K562 (cell line): Measurements from ENCODE around the gene P4HB. TPM values are rescaled to one million over a fixed set of nuclear protein-coding genes. Genes with fewer than 3 reads are reported as not detected.

Experiments
- CCNT2 ChIP-seq: IDR thresholded peaks from 2 replicates; pipeline ENCODE4 v1.6.1; 2011; ENCODE audit warnings: borderline replicate concordance, low read depth, mild to moderate bottlenecking, moderate library complexity, mixed read lengths, low read length; ENCODE audit not compliant: insufficient read length; ENCODE audit errors: extremely low read depth
- CTCF ChIP-seq, 3 experiments: IDR thresholded peaks in 2 of 3; conservative IDR thresholded peaks in 1 of 3; 2 replicates each; pipeline ENCODE4 v1.5.1; 2011 to 2012; ENCODE audit warnings: low read length in 3 of 3, mild to moderate bottlenecking in 3 of 3, control low read depth in 2 of 3, improper control_type of control experiment in 1 of 3, inconsistent platforms in 1 of 3, low read depth in 1 of 3, mixed read lengths in 1 of 3, moderate library complexity in 1 of 3; ENCODE audit not compliant: insufficient read depth in 2 of 3
- DPF2 ChIP-seq: fragments of 450-650 bp; IDR thresholded peaks from 2 replicates; pipeline ENCODE4 v1.6.1; 2016
- GATAD2A ChIP-seq: fragments of 450-650 bp; IDR thresholded peaks from 2 replicates; pipeline ENCODE4 v1.6.1; 2017
- HCFC1 ChIP-seq: IDR thresholded peaks from 2 replicates; pipeline ENCODE4 v1.6.1; 2012; ENCODE audit warnings: low read depth, low read length, improper control_type of control experiment
- HNRNPH1 ChIP-seq: fragments of 200-400 bp; formaldehyde crosslinking; optimal IDR thresholded peaks from 2 replicates; pipeline ENCODE3; 2017; ENCODE audit warnings: low read depth, mild to moderate bottlenecking, low read length, moderate library complexity
- JUND ChIP-seq, 2 experiments: IDR thresholded peaks; 2 replicates in 1 of 2; 3 replicates in 1 of 2; pipeline ENCODE4 v1.6.1; 2011; ENCODE audit warnings: borderline replicate concordance in 2 of 2, low read depth in 2 of 2, low read length in 2 of 2, improper control_type of control experiment in 1 of 2, missing biosample characterization in 1 of 2, missing genetic modification characterization in 1 of 2, missing genetic modification reagents in 1 of 2
- KLF13 ChIP-seq: fragments of 450-650 bp; IDR thresholded peaks from 2 replicates; pipeline ENCODE4 v1.6.1; 2016; ENCODE audit warnings: missing genetic modification characterization, low read depth, mild to moderate bottlenecking, missing compliant biosample characterization, moderate library complexity, borderline replicate concordance
- MAFK ChIP-seq: IDR thresholded peaks from 2 replicates; pipeline ENCODE4 v1.6.1; 2011; ENCODE audit warnings: low read length, improper control_type of control experiment
- MXD1 ChIP-seq: fragments of 250-450 bp; sonication (Bioruptor Pico); IDR thresholded peaks from 2 replicates; pipeline ENCODE4 v1.8.0; 2021; ENCODE audit warnings: borderline replicate concordance, mild to moderate bottlenecking, moderate library complexity; ENCODE audit not compliant: poor library complexity, severe bottlenecking
- NBN ChIP-seq: fragments of 450-650 bp; IDR thresholded peaks from 2 replicates; pipeline ENCODE4 v1.6.1; 2016; ENCODE audit warnings: low read depth, mild to moderate bottlenecking
- NR1H2 ChIP-seq: sonication (generic); formaldehyde crosslinking; IDR thresholded peaks from 2 replicates; pipeline ENCODE4 v1.4.0; 2020; ENCODE audit warnings: mild to moderate bottlenecking, missing genetic modification reagents
- NR4A1 ChIP-seq, 2 experiments: fragments of 250-450 bp in 1 of 2; fragments of 450-650 bp in 1 of 2; sonication (Bioruptor Pico) in 1 of 2; IDR thresholded peaks; 2 replicates each; pipeline versions ENCODE4 v1.4.0 to v1.6.1; 2016 to 2020; ENCODE audit warnings: mild to moderate bottlenecking in 2 of 2, missing compliant biosample characterization in 1 of 2, missing genetic modification characterization in 1 of 2, moderate library complexity in 1 of 2
- OTX1 ChIP-seq: fragments of 450-650 bp; formaldehyde crosslinking; IDR thresholded peaks from 2 replicates; pipeline ENCODE4 v1.4.0; 2022; ENCODE audit warnings: mild to moderate bottlenecking
- RHOXF2B ChIP-seq: fragments of 250-450 bp; sonication (Bioruptor Pico); conservative IDR thresholded peaks from 2 replicates; pipeline ENCODE4 v1.5.1; 2021
- RNF2 ChIP-seq: sonication (generic); IDR thresholded peaks from 2 replicates; pipeline ENCODE4 v1.6.1; 2016
- SLC30A9 ChIP-seq: fragments of 250-450 bp; sonication (Bioruptor Pico); IDR thresholded peaks from 2 replicates; pipeline ENCODE4 v1.8.0; 2022; ENCODE audit warnings: mild to moderate bottlenecking, moderate library complexity
- SPI1 ChIP-seq: IDR thresholded peaks from 2 replicates; pipeline ENCODE4 v1.6.1; 2011; ENCODE audit warnings: low read depth, low read length, control low read depth, borderline replicate concordance
- TARDBP ChIP-seq: fragments of 450-650 bp; IDR thresholded peaks from 2 replicates; pipeline ENCODE4 v1.6.1; 2016
- TOE1 ChIP-seq, 2 experiments: fragments of 450-650 bp in 1 of 2; sonication (generic) in 1 of 2; formaldehyde crosslinking in 1 of 2; IDR thresholded peaks; 2 replicates each; pipeline versions ENCODE4 v1.7.1 to v1.8.0; 2016 to 2022; ENCODE audit warnings: borderline replicate concordance in 2 of 2, mild to moderate bottlenecking in 2 of 2, antibody characterized with exemption in 1 of 2, inconsistent platforms in 1 of 2, low read depth in 1 of 2, missing genetic modification reagents in 1 of 2, moderate library complexity in 1 of 2
- ZFP91 ChIP-seq: sonication (generic); formaldehyde crosslinking; IDR thresholded peaks from 2 replicates; pipeline ENCODE4 v1.8.0; 2022; ENCODE audit warnings: mild to moderate bottlenecking, missing genetic modification reagents
- polyA plus RNA-seq, 8 experiments: library from polyadenylated mRNA; depleted of rRNA in 4 of 8; stranded (reverse) in 5 of 8; unstranded in 3 of 8; fragments of >200 nt; fragmentation: Nextera tagmentation in 2 of 8; fragmentation: Illumina TruSeq in 1 of 8; extraction: Ambion mirVana in 2 of 8; extraction: Trizol in 1 of 8; gene quantifications; 2 replicates each; pipeline versions ENCODE4 v1.2.1 to v1.2.3, GENCODE V29; 2011 to 2014; ENCODE audit warnings: inconsistent platforms in 1 of 8, missing spikeins in 1 of 8
- total RNA-seq, 7 experiments: library from RNA; depleted of rRNA in 6 of 7; stranded (reverse); fragments of >200 nt in 6 of 7; fragmentation: Illumina TruSeq in 2 of 7; extraction: Trizol in 2 of 7; gene quantifications; 2 replicates each; pipeline versions ENCODE4 v1.2.1 to v1.2.3, GENCODE V29; 2011 to 2021; ENCODE audit warnings: low replicate concordance in 1 of 7
- TF ChIP-seq, protein P1 (sequence below): fragments of 450-650 bp; IDR thresholded peaks from 2 replicates; pipeline ENCODE4 v1.6.1; 2016

The P4HB gene
- total and polyA plus RNA-seq, 9 of the 15 experiments (the other 6 are each of a cell fraction or from before 2014, with no cell fraction given): 4.4 to 645 (median 325) TPM

DNA sequence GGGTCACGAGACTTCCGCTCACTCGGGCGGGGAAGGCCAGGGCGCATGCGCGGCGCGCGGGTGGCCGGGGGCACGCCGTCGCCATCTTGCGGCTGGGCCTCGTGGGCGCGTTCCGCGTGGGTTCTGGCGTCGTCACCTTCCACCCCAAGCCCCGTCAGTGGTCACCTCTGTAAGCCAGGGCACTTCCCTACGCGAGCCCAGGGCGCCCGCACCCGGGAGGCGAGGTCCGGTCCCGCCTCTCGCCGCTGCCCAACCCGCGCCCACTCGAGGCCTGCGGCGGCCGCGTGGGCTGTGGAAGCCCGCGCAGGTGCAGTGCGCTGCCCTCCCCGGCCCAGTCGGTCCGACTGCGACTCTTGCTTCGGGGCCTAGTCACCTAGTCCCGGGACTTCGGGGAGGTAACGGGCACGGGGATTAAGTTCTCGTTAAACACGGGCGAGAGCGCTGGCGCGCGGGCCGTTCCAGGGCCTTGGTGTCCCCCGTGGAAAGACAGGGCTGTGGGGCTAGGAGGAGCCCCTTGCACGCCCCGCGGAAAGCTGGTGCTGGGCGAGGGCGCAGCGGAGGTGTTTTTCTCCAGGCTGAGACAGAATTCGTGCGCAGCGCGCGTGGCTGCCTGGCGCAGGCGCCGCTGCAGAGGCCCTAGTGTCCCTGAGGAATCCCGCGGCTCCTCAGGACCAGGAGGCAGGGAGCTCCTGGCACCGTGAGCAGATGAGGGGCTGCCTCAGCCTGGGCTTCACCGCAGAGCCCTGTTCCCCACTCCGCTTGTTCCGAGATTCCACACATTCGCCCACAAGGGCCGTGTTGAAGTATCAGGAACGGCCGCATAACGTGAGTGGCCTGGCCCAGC, 11.3 kb upstream of the P4HB start (continued):
- no peak for TF ChIP-seq SLC30A9
- no peak for TF ChIP-seq DPF2
- peak; percentile 75 for TF ChIP-seq MXD1 (CRISPR knock-in tag)
- no peak for TF ChIP-seq MAFK
- no peak for TF ChIP-seq ZFP91
- no peak for TF ChIP-seq RHOXF2B (CRISPR knock-in tag)
- TF ChIP-seq KLF13 (tag): peak; percentile 17; the same call in 1 of the 2 replicates
- no peak for TF ChIP-seq NR4A1 (CRISPR knock-in tag; IDR thresholded peaks at IDR 0.05)
- TF ChIP-seq NR4A1 (tag; IDR thresholded peaks at IDR 0.05): peak; percentile 89
- peak in 2 of 3 experiments; percentile 27 to 29; a peak in 3 of 6 replicates for TF ChIP-seq CTCF (IDR thresholded peaks at IDR 0.05 in 2 of 3, conservative IDR thresholded peaks at IDR 0.05 in 1 of 3; ENCODE audit: insufficient read depth in 2 of 3, low read depth in 1 of 3, low read length in 3 of 3)
- peak; percentile 87 for TF ChIP-seq CCNT2
- peak; percentile 55; the same call in 1 of the 2 replicates for TF ChIP-seq NBN
- peak; percentile 98 for TF ChIP-seq GATAD2A
- peak; percentile 97 for TF ChIP-seq TARDBP
- TF ChIP-seq, protein P1, sequence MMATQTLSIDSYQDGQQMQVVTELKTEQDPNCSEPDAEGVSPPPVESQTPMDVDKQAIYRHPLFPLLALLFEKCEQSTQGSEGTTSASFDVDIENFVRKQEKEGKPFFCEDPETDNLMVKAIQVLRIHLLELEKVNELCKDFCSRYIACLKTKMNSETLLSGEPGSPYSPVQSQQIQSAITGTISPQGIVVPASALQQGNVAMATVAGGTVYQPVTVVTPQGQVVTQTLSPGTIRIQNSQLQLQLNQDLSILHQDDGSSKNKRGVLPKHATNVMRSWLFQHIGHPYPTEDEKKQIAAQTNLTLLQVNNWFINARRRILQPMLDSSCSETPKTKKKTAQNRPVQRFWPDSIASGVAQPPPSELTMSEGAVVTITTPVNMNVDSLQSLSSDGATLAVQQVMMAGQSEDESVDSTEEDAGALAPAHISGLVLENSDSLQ: peak; percentile 82
- TF ChIP-seq HCFC1: peak; percentile 68
- TF ChIP-seq HNRNPH1: no peak
- peak; percentile 89; the same call in 1 of the 2 replicates for TF ChIP-seq TOE1 (IDR thresholded peaks at IDR 0.05; ENCODE audit: borderline replicate concordance)
- TF ChIP-seq TOE1 (CRISPR knock-in tag; IDR thresholded peaks at IDR 0.05; ENCODE audit: borderline replicate concordance, low read depth): no peak
- peak; percentile 83; the same call in 1 of the 2 replicates for TF ChIP-seq NR1H2
- TF ChIP-seq SPI1: peak; percentile 61
- TF ChIP-seq JUND (IDR thresholded peaks at IDR 0.05; ENCODE audit: borderline replicate concordance, low read depth, low read length): no peak; the same call in 1 of the 2 replicates
- TF ChIP-seq JUND (tag; IDR thresholded peaks at IDR 0.05; ENCODE audit: borderline replicate concordance, low read depth, low read length): no peak; the same call in 2 of the 3 replicates
- no peak; the same call in 1 of the 2 replicates for TF ChIP-seq OTX1 (CRISPR knock-in tag)
- peak; percentile 70 for TF ChIP-seq RNF2
